ENCODE results near the gene OPRL1. TPM values are rescaled to one million over a fixed set of nuclear protein-coding genes. Genes with fewer than 3 reads are reported as not detected.

OPRL1 gene
- total RNA-seq, 2 donors from 2014 or later, result 1.5 to 2.9 TPM

DNA sequence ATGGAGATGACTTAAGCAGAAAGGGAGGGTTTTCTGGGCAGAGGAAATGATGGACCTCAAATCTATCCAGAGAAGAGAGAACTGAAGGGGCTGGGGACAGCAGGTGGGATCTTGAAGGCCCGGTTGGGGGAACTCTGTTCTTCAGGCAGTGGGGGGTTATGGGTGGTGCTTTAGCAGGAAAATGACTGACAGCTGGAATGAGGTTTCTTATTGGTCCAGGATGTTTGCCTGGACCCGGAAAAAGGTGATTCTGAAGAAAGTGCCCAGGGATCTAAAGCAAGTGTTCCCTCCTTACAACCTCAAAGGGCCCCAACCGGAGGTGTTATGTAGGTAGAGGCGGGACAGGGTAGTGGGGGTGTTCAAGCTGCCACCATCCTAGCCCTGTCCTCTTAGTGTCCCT lies 15.6 kb downstream of the OPRL1 start:
- no peak for DNase-seq (ENCODE audit: low spot score)
- no peak overlapping the region for H3K27ac ChIP-seq
- H3K9me3 ChIP-seq, result no peaks in the 10 kb centered on the region
- no peaks in the 10 kb centered on the region for H3K36me3 ChIP-seq
- intact Hi-C loops (cut with DNase I), result no loop called here
- 71% methylated on average over 4 of the region's 4 CpGs for WGBS
- TF ChIP-seq POLR2A (IDR thresholded peaks at IDR 0.05) (no peak), POLR2AphosphoS5 (IDR thresholded peaks at IDR 0.05) (no peak)
- TF ChIP-seq, protein P1, sequence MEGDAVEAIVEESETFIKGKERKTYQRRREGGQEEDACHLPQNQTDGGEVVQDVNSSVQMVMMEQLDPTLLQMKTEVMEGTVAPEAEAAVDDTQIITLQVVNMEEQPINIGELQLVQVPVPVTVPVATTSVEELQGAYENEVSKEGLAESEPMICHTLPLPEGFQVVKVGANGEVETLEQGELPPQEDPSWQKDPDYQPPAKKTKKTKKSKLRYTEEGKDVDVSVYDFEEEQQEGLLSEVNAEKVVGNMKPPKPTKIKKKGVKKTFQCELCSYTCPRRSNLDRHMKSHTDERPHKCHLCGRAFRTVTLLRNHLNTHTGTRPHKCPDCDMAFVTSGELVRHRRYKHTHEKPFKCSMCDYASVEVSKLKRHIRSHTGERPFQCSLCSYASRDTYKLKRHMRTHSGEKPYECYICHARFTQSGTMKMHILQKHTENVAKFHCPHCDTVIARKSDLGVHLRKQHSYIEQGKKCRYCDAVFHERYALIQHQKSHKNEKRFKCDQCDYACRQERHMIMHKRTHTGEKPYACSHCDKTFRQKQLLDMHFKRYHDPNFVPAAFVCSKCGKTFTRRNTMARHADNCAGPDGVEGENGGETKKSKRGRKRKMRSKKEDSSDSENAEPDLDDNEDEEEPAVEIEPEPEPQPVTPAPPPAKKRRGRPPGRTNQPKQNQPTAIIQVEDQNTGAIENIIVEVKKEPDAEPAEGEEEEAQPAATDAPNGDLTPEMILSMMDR (IDR thresholded peaks at IDR 0.05), result no peak
- no peaks in the 10 kb centered on the region for H3K27me3 ChIP-seq (replicated peaks; ENCODE audit: insufficient read depth)
- no peak overlapping the region for H3K4me3 ChIP-seq
- H3K4me1 ChIP-seq (replicated peaks), result no peaks in the 10 kb centered on the region

- H3K4me1 ChIP-seq (replicated peaks), result no peaks in the 10 kb centered on the region
- no peak overlapping the region for H3K4me3 ChIP-seq
- H3K9me3 ChIP-seq, result no peaks in the 10 kb centered on the region
- no peaks in the 10 kb centered on the region for H3K36me3 ChIP-seq
- no peak for TF ChIP-seq POLR2AphosphoS5 (IDR thresholded peaks at IDR 0.05)
- TF ChIP-seq, protein P1 (IDR thresholded peaks at IDR 0.05), result no peak
- no peak for TF ChIP-seq POLR2A (IDR thresholded peaks at IDR 0.05)
- no peaks in the 10 kb centered on the region for H3K27me3 ChIP-seq (replicated peaks; ENCODE audit: insufficient read depth)
- WGBS, result 81% methylated on average over 11 of the region's 11 CpGs
- no peak overlapping the region for H3K27ac ChIP-seq
- no peak for DNase-seq (ENCODE audit: low spot score)
- intact Hi-C loops (cut with DNase I), result no loop called here
These were observed 16.0 kb downstream of the OPRL1 start for GRCh38 chr20:64095927-64096326.

- Histone ChIP-seq H3K36me3 (no peaks in the 10 kb centered on the region), H3K27me3 (replicated peaks; ENCODE audit: insufficient read depth) (no peaks in the 10 kb centered on the region), H3K4me1 (replicated peaks) (no peaks in the 10 kb centered on the region), H3K27ac (no peak overlapping the region), H3K4me3 (no peak overlapping the region), H3K9me3 (no peaks in the 10 kb centered on the region)
- DNase-seq (ENCODE audit: low spot score), result no peak
- TF ChIP-seq POLR2A (IDR thresholded peaks at IDR 0.05), result no peak
- TF ChIP-seq, protein P1 (IDR thresholded peaks at IDR 0.05), result no peak
- TF ChIP-seq POLR2AphosphoS5 (IDR thresholded peaks at IDR 0.05), result no peak
- 86% methylated on average over 6 of the region's 6 CpGs for WGBS
- intact Hi-C loops (cut with DNase I), result no loop called here
These were observed 16.7 kb downstream of the OPRL1 start for GRCh38 chr20:64096535-64096934.

DNA sequence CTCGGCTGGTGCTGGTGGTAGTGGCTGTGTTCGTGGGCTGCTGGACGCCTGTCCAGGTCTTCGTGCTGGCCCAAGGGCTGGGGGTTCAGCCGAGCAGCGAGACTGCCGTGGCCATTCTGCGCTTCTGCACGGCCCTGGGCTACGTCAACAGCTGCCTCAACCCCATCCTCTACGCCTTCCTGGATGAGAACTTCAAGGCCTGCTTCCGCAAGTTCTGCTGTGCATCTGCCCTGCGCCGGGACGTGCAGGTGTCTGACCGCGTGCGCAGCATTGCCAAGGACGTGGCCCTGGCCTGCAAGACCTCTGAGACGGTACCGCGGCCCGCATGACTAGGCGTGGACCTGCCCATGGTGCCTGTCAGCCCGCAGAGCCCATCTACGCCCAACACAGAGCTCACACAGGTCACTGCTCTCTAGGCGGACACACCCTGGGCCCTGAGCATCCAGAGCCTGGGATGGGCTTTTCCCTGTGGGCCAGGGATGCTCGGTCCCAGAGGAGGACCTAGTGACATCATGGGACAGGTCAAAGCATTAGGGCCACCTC lies 18.7 kb downstream of the OPRL1 start:
- DNase-seq (ENCODE audit: low spot score), result no peak
- Histone ChIP-seq H3K27ac (no peak overlapping the region), H3K27me3 (replicated peaks; ENCODE audit: insufficient read depth) (no peaks in the 10 kb centered on the region), H3K4me1 (replicated peaks) (peaks cover 4% of the 10 kb centered on the region), H3K9me3 (no peaks in the 10 kb centered on the region), H3K4me3 (no peak overlapping the region), H3K36me3 (no peaks in the 10 kb centered on the region)
- intact Hi-C loops (cut with DNase I), result no loop called here
- 95% methylated on average over 24 of the region's 28 CpGs for WGBS
- TF ChIP-seq POLR2AphosphoS5 (IDR thresholded peaks at IDR 0.05), result no peak
- TF ChIP-seq POLR2A (IDR thresholded peaks at IDR 0.05), result no peak
- TF ChIP-seq, protein P1 (IDR thresholded peaks at IDR 0.05), result no peak

GRCh38 chr20:64099086-64099786 lies 19.4 kb downstream of the OPRL1 start:
- no peaks in the 10 kb centered on the region for H3K36me3 ChIP-seq
- intact Hi-C loops (cut with DNase I), result no loop called here
- no peak overlapping the region for H3K4me3 ChIP-seq
- DNase-seq (ENCODE audit: low spot score), result no peak
- H3K9me3 ChIP-seq, result no peaks in the 10 kb centered on the region
- H3K27ac ChIP-seq, result no peak overlapping the region
- WGBS, result 84% methylated on average over 20 of the region's 21 CpGs
- peaks cover 4% of the 10 kb centered on the region for H3K4me1 ChIP-seq (replicated peaks)
- TF ChIP-seq, protein P1 (IDR thresholded peaks at IDR 0.05), result no peak
- TF ChIP-seq POLR2AphosphoS5 (IDR thresholded peaks at IDR 0.05) (no peak), POLR2A (IDR thresholded peaks at IDR 0.05) (no peak)
- H3K27me3 ChIP-seq (replicated peaks; ENCODE audit: insufficient read depth), result peaks cover 2% of the 10 kb centered on the region
